Measurements from ENCODE around the gene SLC2A9. TPM values are rescaled to one million over a fixed set of nuclear protein-coding genes. Genes with fewer than 3 reads are reported as not detected.

The SLC2A9 gene
- total and polyA plus RNA-seq, 2 donors (not counting 3 experiments of a cell fraction or from before 2014, with no cell fraction given) = 1.6 to 1.8 TPM

DNA sequence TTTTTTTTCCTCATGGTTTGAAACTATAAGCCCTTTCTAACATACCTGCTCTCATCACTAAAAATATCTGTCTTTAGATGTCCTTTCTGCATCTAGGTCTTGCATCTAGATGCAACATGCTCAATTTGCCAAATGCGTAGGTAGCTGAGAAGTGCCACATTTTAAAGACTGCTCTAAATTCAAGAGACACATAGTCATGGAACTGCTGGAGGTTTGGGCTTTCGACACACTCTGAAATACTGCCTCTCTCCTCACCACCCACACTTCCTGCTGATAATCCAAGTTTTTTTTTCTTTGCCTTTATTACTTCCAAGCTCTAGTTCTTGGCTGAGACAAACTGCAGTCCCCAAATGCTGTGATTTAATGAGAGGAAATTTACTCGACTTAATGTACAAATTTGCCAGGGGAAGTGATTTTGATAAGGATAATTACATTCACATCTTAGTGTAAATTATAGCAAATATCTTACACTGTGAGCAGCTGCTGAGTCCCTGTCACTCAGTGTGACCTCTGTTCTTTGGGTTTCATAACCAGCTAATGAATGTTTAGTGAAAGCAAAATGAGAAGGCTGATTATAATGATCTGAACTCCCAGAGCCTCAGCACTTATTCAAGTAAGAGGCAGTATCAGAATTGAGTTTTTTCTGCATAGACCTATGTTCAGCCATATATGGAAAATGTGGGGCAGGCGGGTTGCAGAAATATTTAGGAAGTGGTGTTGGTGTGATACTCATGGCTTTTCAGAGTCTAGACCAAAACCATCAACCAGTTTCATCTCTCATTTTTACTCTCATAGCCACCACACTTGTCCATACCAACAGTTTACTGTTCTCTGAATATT, 208.6 kb downstream of the SLC2A9 start:
- dilution Hi-C loops (cut with MboI; ENCODE audit: extremely low pct_ligation_motif_present, low sequenced_read_pairs) = no loop called here

More for the DNA sequence above, 208.6 kb downstream of the SLC2A9 start:
- Histone ChIP-seq H3K27ac (ENCODE audit: insufficient read depth, low read depth, low read length) (no peak overlapping the region), H3K9me3 (replicated peaks; ENCODE audit: control insufficient read depth, insufficient read depth, low read length) (no peaks in the 10 kb centered on the region), H3K27me3 (ENCODE audit: control insufficient read depth in 2 of 2, insufficient read depth in 2 of 2, low read length in 2 of 2) (no peaks in the 10 kb centered on the region), H3K4me3 (replicated peaks in 1 of 3; ENCODE audit: insufficient read depth in 1 of 3, low read depth in 1 of 3, low read length in 3 of 3) (no peak overlapping the region), H3K9ac (replicated peaks; ENCODE audit: extremely low read depth, insufficient read depth, low read length) (no peak overlapping the region), H3K9me1 (replicated peaks; ENCODE audit: control insufficient read depth, extremely low read depth, insufficient read depth, low read length) (no peaks in the 10 kb centered on the region), H4K20me1 (replicated peaks; ENCODE audit: control insufficient read depth, extremely low read depth, insufficient read depth, low read length) (no peaks in the 10 kb centered on the region), H3K4me2 (ENCODE audit: insufficient read depth, low read length) (no peak overlapping the region), H3K4me1 (ENCODE audit: control insufficient read depth, extremely low read depth, insufficient read depth, low read length) (no peaks in the 10 kb centered on the region), H3K36me3 (ENCODE audit: control insufficient read depth in 2 of 2, extremely low read depth in 1 of 2, insufficient read depth in 2 of 2, low read length in 2 of 2) (no peaks in the 10 kb centered on the region), H3K79me2 (ENCODE audit: control insufficient read depth, insufficient read depth, low read length) (no peaks in the 10 kb centered on the region), H2AFZ (ENCODE audit: low read depth, low read length) (no peak overlapping the region)
- FAIRE-seq (no peak), DNase-seq (ENCODE audit: low read depth, low spot score) (no peak)
- no TSS peak for BruUV-seq (replicated peaks)
- intact Hi-C loops (cut with micrococcal nuclease) = no loop called here
- ChIA-PET POLR2A (no interaction called here), CTCF (no interaction called here)
- TF ChIP-seq JUN (IDR thresholded peaks at IDR 0.05; ENCODE audit: borderline replicate concordance, insufficient read depth, insufficient read length, low read depth) (no peak), GATA2 (IDR thresholded peaks at IDR 0.05; ENCODE audit: insufficient read depth, insufficient read length, low read depth, low read length) (no peak), EZH2 (IDR thresholded peaks at IDR 0.05; ENCODE audit: borderline replicate concordance, low read depth, low read length, severe bottlenecking) (no peak), MYC (IDR thresholded peaks at IDR 0.05; ENCODE audit: low read depth, low read length) (no peak), POLR2A (IDR thresholded peaks at IDR 0.05; ENCODE audit: low read depth, low read length) (no peak), POLR2AphosphoS5 (IDR thresholded peaks at IDR 0.05; ENCODE audit: insufficient read depth, low read depth, low read length) (no peak), FOS (IDR thresholded peaks at IDR 0.05; ENCODE audit: borderline replicate concordance, insufficient read depth, low read length) (no peak)
- TF ChIP-seq, protein P1, sequence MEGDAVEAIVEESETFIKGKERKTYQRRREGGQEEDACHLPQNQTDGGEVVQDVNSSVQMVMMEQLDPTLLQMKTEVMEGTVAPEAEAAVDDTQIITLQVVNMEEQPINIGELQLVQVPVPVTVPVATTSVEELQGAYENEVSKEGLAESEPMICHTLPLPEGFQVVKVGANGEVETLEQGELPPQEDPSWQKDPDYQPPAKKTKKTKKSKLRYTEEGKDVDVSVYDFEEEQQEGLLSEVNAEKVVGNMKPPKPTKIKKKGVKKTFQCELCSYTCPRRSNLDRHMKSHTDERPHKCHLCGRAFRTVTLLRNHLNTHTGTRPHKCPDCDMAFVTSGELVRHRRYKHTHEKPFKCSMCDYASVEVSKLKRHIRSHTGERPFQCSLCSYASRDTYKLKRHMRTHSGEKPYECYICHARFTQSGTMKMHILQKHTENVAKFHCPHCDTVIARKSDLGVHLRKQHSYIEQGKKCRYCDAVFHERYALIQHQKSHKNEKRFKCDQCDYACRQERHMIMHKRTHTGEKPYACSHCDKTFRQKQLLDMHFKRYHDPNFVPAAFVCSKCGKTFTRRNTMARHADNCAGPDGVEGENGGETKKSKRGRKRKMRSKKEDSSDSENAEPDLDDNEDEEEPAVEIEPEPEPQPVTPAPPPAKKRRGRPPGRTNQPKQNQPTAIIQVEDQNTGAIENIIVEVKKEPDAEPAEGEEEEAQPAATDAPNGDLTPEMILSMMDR (IDR thresholded peaks at IDR 0.05; ENCODE audit: extremely low read depth in 1 of 2, insufficient read depth in 1 of 2, low read depth in 1 of 2, low read length in 2 of 2) = no peak
- TF ChIP-seq, protein P2, sequence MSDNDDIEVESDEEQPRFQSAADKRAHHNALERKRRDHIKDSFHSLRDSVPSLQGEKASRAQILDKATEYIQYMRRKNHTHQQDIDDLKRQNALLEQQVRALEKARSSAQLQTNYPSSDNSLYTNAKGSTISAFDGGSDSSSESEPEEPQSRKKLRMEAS (IDR thresholded peaks at IDR 0.05; ENCODE audit: insufficient read depth, insufficient read length) = no peak
